CD4-positive, CD25-positive, alpha-beta regulatory T cell (primary cell): ENCODE measurements around the gene S100A13. TPM values are rescaled to one million over a fixed set of nuclear protein-coding genes. Genes with fewer than 3 reads are reported as not detected.
A peak's percentile ranks its signal among the peaks of the same experiment; 100 is the strongest.

Experiments
- ATAC-seq, 2 donors: fragments of 150-1000 bp; cut with Tn5 transposase; one replicate each; pipeline ENCODE4 v1.10.0; 2021; ENCODE audit warnings: low read depth in 2 of 2, moderate number of reproducible peaks in 2 of 2, moderate library complexity in 1 of 2
- DNase-seq, 3 donors: peaks; one replicate each; pipeline versions ENCODE4 v3.0.0 to v3.0.0-alpha.2; 2012 to 2022; ENCODE audit warnings: mixed read lengths in 1 of 3
- H3K27ac ChIP-seq: one replicate; pipeline ENCODE4 v1.7.0; 2013; ENCODE audit warnings: mild to moderate bottlenecking, low read length; ENCODE audit not compliant: insufficient read depth, poor library complexity, severe bottlenecking
- H3K27me3 ChIP-seq: one replicate; pipeline ENCODE4 v1.7.0; 2013; ENCODE audit warnings: low read length; ENCODE audit not compliant: control insufficient read depth, insufficient read depth
- H3K36me3 ChIP-seq: one replicate; pipeline ENCODE4 v1.7.0; 2013; ENCODE audit warnings: mild to moderate bottlenecking, low read length, moderate library complexity; ENCODE audit not compliant: control insufficient read depth, insufficient read depth
- H3K4me1 ChIP-seq: 2 replicates; pipeline ENCODE4 v1.7.0; 2013; ENCODE audit warnings: mild to moderate bottlenecking, low read length; ENCODE audit not compliant: insufficient read depth, control insufficient read depth, poor library complexity, severe bottlenecking
- H3K4me3 ChIP-seq: one replicate; pipeline ENCODE4 v1.7.0; 2013; ENCODE audit warnings: low read depth, mild to moderate bottlenecking, low read length, moderate library complexity
- H3K9me3 ChIP-seq, 2 experiments: 1 replicate in 1 of 2; 2 replicates in 1 of 2; pipeline ENCODE4 v1.7.0; 2013; ENCODE audit warnings: low read length in 2 of 2, mild to moderate bottlenecking in 1 of 2, moderate library complexity in 1 of 2; ENCODE audit not compliant: control insufficient read depth in 2 of 2
- H3K27ac Mint-ChIP-seq, 3 donors: one replicate each; pipeline ENCODE4 v1.8.0; 2020 to 2022; ENCODE audit warnings: mild to moderate bottlenecking in 3 of 3, mixed read lengths in 3 of 3, moderate library complexity in 2 of 3
- H3K27me3 Mint-ChIP-seq: one replicate; pipeline ENCODE4 v1.8.0; 2022; ENCODE audit warnings: mild to moderate bottlenecking, mixed read lengths
- H3K36me3 Mint-ChIP-seq: one replicate; pipeline ENCODE4 v1.8.0; 2020; ENCODE audit warnings: mixed read lengths
- H3K4me1 Mint-ChIP-seq, 4 donors: one replicate each; pipeline ENCODE4 v1.8.0; 2020 to 2022; ENCODE audit warnings: mixed read lengths in 4 of 4, mild to moderate bottlenecking in 1 of 4
- H3K4me3 Mint-ChIP-seq, 4 donors: one replicate each; pipeline ENCODE4 v1.8.0; 2020 to 2022; ENCODE audit warnings: mild to moderate bottlenecking in 4 of 4, mixed read lengths in 4 of 4, moderate library complexity in 3 of 4
- H3K9me3 Mint-ChIP-seq, 7 donors: one replicate each; pipeline ENCODE4 v1.8.0; 2020 to 2022; ENCODE audit warnings: mixed read lengths in 7 of 7, mild to moderate bottlenecking in 3 of 7, moderate library complexity in 2 of 7
- polyA plus RNA-seq, 4 donors: library from polyadenylated mRNA; unstranded; fragments of 300-500 nt; fragmentation: Illumina TruSeq; gene quantifications; one replicate each; pipeline ENCODE4 v1.2.3, GENCODE V29; 2021
- total RNA-seq: library from RNA; stranded (reverse); gene quantifications from one replicate; pipeline ENCODE4 v1.2.3, GENCODE V29; 2022

The S100A13 gene
- total and polyA plus RNA-seq, 5 donors from 2014 or later: 0.41 to 6.4 (median 1.8) TPM

DNA sequence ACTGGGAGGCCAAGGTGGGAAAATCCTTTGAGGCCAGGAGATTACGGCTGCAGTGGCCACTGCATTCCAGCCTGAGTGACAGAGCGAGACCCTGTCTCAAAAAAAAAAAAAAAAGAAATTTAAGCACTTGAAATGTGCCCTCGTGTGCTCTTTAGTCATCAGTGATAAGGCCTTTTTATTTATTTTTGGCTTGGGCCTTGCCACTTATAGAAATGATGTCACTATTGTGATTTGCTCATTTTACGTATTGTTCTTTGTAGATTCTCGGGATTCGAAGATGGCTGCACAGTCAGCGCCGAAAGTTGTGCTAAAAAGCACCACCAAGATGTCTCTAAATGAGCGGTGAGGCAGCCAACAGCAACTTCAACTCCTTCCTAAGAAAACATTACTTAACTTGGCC, 9.0 kb upstream of the S100A13 start:
- Mint-ChIP-seq H3K27me3 (peaks cover 6% of the 10 kb centered on the region), H3K36me3 (peaks cover 21% of the 10 kb centered on the region), H3K27ac (peak overlapping the region in 2 of 3 donors; percentile 86 to 100), H3K4me1 (peaks cover 18 to 60% (median 38%) of the 10 kb centered on the region in 4 donors), H3K4me3 (peak overlapping the region; percentile 94 to 100 (median 98)), H3K9me3 (no peaks in the 10 kb centered on the region)
- Histone ChIP-seq H3K4me1 (peaks cover 19% of the 10 kb centered on the region), H3K4me3 (no peak overlapping the region), H3K9me3 (no peaks in the 10 kb centered on the region), H3K27me3 (no peaks in the 10 kb centered on the region), H3K36me3 (peaks cover 53% of the 10 kb centered on the region), H3K27ac (peak overlapping the region; percentile 100)
- ATAC-seq (no peak), DNase-seq (no peak)

DNA sequence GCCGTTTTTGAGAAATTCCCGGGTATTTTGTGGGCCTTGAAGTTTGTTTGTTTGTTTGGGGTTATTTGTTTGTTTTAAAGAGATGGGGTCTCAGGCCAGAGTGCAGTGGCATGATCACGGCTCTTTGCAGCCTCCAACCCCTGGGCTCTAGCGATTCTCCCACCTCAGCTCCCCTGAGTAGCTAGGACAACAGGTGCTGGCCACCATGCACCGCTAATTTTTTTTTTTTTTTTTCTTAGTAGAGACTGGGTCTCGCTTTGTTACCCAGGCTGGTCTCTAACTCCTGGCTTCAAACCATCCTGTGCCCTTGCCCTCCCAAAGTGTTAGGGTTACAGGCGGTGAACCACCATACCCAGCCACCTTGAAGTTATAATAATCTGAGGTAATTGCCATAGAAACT, 8.6 kb upstream of the S100A13 start:
- peaks cover 15 to 56% (median 36%) of the 10 kb centered on the region in 4 donors for H3K4me1 Mint-ChIP-seq
- no peaks in the 10 kb centered on the region for H3K9me3 Mint-ChIP-seq
- H3K27me3 ChIP-seq: no peaks in the 10 kb centered on the region
- DNase-seq (no peak), ATAC-seq (no peak)
- peak overlapping the region; percentile 47 for H3K4me3 ChIP-seq
- H3K4me1 ChIP-seq: peaks cover 19% of the 10 kb centered on the region
- peak overlapping the region; percentile 100 for H3K27ac ChIP-seq
- H3K27ac Mint-ChIP-seq: peak overlapping the region in 2 of 3 donors; percentile 86 to 100
- peaks cover 19% of the 10 kb centered on the region for H3K36me3 Mint-ChIP-seq
- peak overlapping the region; percentile 82 to 100 (median 97) for H3K4me3 Mint-ChIP-seq
- peaks cover 48% of the 10 kb centered on the region for H3K36me3 ChIP-seq
- no peaks in the 10 kb centered on the region for H3K9me3 ChIP-seq
- peaks cover 6% of the 10 kb centered on the region for H3K27me3 Mint-ChIP-seq

DNA sequence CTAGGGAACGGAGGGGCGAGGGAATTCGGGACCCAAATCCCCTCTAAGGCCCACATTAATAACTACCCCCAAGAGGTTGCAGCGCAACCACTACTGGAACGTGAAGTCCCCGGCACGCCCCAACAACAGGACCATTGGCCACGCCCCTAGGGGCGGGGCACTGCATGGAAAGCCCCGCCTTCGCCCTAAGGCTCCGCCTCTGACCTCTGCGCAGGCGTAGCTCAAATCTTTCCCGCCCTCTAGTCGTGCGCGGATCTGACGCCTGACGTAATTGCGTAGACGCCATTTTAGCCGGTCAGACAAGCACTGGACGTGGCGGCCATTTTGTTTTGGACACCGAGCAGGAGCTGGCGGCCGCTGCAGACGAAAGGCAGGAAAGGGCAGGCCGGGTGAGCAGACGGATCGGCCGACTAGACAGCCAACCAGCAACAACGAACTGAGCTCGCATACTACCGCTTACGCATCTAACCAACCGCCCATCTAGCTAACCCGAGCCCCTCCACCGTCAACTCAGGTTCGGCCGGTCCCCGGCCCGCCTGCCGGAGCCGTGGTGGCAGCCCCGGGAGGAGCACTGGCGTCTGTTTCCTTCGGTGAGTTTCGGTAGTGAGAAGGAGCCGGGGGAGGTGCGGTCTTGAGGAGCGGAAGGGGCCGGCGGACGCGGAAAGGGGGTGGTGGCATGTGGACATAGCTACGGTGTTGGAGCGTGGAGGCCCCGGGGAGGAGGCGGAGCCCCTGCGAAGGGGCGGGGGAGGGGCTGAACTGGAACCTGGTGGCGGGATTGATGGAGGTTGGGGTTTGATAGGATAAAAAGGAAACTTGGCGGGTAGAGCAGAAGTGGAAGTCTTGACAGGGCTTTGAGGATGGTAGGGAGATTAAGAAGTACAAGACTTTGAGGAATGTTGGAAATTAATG, 6.7 kb upstream of the S100A13 start, which contains the start of gene CHTOP:
TSS of gene CHTOP (plus strand) at position 313 of the 912 bp plus-strand sequence. CDS start 2,523 bp downstream, outside the sequence.
- Histone ChIP-seq H3K27me3 (no peaks in the 10 kb centered on the region), H3K4me1 (peaks cover 19% of the 10 kb centered on the region), H3K27ac (peak within 1 kb of the TSS; percentile 100), H3K9me3 (no peaks in the 10 kb centered on the region), H3K4me3 (peak within 1 kb of the TSS; percentile 95), H3K36me3 (peaks cover 31% of the 10 kb centered on the region)
- Mint-ChIP-seq H3K36me3 (peaks cover 19% of the 10 kb centered on the region), H3K27ac (peak within 1 kb of the TSS; percentile 100), H3K4me1 (peaks cover 15 to 50% (median 32%) of the 10 kb centered on the region in 4 donors), H3K9me3 (no peaks in the 10 kb centered on the region), H3K27me3 (peaks cover 6% of the 10 kb centered on the region), H3K4me3 (peak within 1 kb of the TSS; percentile 98 to 100 (median 100))
- ATAC-seq (peak; percentile 89 to 90), DNase-seq (peak; percentile 93 to 98 (median 97))

DNA sequence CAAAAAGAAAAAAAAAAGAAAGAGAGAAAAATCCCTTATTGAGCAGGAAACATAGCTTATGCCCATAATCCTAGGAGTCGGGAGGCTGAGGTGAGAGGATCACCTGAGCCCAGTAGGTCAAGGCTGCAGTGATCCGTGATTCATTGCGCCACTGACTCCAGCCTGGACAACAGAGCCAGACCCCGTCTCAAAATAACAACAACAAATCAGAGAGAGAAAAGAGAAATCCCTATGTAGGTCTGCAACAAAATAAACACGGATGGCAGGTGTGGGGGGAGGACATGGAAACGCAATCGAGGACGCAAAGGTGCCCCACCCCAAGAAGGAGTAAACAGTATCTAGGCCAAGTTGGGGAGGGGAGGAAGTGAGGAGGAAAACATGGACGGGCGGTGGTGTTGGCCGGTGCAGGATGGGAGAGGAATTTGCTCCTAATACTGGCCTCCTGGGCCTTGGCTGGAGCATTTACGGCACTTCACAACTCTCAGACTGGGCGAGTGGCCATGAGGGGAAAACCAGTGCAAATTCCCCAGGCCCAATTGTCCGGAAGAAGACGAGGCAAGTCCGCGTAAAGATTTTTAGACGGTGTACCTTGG, 6.0 kb upstream of the S100A13 start:
- Histone ChIP-seq H3K4me3 (peak overlapping the region; percentile 95), H3K27ac (peak overlapping the region; percentile 100), H3K4me1 (peaks cover 19% of the 10 kb centered on the region), H3K27me3 (no peaks in the 10 kb centered on the region), H3K36me3 (peaks cover 23% of the 10 kb centered on the region), H3K9me3 (no peaks in the 10 kb centered on the region)
- Mint-ChIP-seq H3K27ac (peak overlapping the region; percentile 100), H3K9me3 (no peaks in the 10 kb centered on the region), H3K4me1 (peaks cover 15 to 50% (median 30%) of the 10 kb centered on the region in 4 donors), H3K4me3 (peak overlapping the region; percentile 98 to 100 (median 100)), H3K36me3 (peaks cover 19% of the 10 kb centered on the region), H3K27me3 (peaks cover 6% of the 10 kb centered on the region)
- DNase-seq (no peak), ATAC-seq (no peak)

DNA sequence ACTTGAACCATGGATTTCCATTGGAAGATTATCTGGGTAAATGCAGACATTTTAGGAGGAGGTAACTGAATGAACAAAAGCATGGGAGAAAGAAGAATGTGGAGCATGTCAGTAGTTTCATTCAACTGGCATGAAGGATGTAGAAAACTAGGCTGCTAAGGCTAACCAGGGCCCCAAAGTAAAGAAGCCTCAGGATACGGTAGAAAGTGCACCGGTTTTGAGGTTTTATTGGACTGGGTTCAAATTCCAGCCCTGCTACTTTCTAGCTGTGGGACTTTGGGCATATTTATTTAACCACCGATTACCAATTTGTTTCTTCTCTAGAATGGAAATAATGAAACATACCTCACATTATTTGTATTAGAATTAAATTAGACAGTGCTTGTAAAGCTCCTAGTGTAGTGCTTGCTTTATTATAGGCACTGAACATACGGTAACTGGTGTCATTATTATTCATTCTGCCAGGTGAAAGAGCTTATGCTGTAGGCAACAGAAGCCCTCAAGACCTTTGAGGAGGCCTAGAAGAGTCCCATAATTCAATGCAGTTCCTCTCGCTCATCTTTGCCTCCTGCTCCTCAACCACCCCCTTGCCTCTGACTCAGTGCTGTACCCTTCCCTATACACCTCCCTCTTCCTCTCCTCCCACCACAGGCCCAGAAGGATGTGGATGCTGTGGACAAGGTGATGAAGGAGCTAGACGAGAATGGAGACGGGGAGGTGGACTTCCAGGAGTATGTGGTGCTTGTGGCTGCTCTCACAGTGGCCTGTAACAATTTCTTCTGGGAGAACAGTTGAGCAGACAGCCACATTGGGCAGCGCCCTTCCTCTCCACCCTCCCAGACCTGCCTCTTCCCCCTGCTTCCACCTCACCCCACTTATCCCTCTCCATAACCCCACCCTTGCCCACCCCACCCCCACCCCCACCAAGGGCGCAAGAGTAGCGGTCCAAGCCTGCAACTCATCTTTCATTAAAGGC, 4.0 kb upstream of the S100A13 start:
- ATAC-seq (no peak), DNase-seq (no peak)
- Histone ChIP-seq H3K4me3 (no peak overlapping the region), H3K27ac (no peak overlapping the region), H3K36me3 (peaks cover 6% of the 10 kb centered on the region), H3K9me3 (no peaks in the 10 kb centered on the region), H3K4me1 (peaks cover 13% of the 10 kb centered on the region), H3K27me3 (no peaks in the 10 kb centered on the region)
- Mint-ChIP-seq H3K4me1 (peaks cover 3 to 36% (median 16%) of the 10 kb centered on the region in 4 donors), H3K36me3 (peaks cover 7% of the 10 kb centered on the region), H3K27ac (peak overlapping the region; percentile 62 to 80 (median 79)), H3K27me3 (peaks cover 6% of the 10 kb centered on the region), H3K9me3 (no peaks in the 10 kb centered on the region), H3K4me3 (peak overlapping the region in 2 of 4 donors; percentile 27 to 80)

DNA sequence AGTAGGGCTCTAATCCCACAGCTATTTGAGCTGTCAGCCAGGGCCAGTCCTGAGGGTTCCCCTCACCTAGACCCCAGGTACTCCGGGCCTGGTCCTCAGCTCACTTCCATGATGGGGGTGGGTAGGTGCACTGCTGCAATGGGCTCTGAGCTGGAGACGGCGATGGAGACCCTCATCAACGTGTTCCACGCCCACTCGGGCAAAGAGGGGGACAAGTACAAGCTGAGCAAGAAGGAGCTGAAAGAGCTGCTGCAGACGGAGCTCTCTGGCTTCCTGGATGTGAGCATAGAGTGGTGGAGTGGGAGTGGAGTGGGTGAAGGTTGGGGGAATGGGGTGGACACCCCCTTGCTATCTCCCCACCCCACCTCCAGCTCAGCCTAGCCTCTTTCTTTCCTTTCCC, 3.1 kb upstream of the S100A13 start:
- peak overlapping the region in 1 of 3 donors; percentile 62 for H3K27ac Mint-ChIP-seq
- Histone ChIP-seq H3K27me3 (no peaks in the 10 kb centered on the region), H3K4me3 (no peak overlapping the region), H3K9me3 (no peaks in the 10 kb centered on the region), H3K27ac (no peak overlapping the region), H3K36me3 (no peaks in the 10 kb centered on the region), H3K4me1 (peaks cover 4% of the 10 kb centered on the region)
- H3K27me3 Mint-ChIP-seq: peaks cover 6% of the 10 kb centered on the region
- ATAC-seq (no peak), DNase-seq (no peak)
- H3K36me3 Mint-ChIP-seq: peaks cover 7% of the 10 kb centered on the region
- peaks cover 3 to 28% (median 12%) of the 10 kb centered on the region in 4 donors for H3K4me1 Mint-ChIP-seq
- H3K4me3 Mint-ChIP-seq: no peak overlapping the region
- no peaks in the 10 kb centered on the region for H3K9me3 Mint-ChIP-seq

DNA sequence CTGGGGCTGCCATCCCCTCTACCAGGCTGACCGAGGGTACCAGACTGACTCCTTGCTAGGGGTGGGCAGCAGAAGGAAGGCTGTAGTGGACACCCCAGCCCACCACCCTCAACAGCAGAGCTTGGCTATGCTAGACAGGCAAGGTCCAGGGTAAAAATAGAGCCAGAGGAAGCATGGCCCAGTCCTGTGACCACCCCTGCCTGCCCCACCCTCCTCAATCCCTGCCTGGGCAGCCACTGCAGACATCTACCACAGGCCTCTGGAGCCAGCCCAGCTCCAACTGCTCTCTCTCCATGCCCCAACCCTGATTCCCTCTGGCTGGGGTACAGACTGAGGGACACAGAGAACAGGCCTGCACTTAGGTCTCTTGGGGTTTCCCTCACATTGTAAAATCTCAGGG, 2.7 kb upstream of the S100A13 start:
- H3K27ac ChIP-seq: no peak overlapping the region
- no peak for ATAC-seq
- H3K9me3 ChIP-seq: no peaks in the 10 kb centered on the region
- no peaks in the 10 kb centered on the region for H3K36me3 ChIP-seq
- no peak overlapping the region for H3K4me3 ChIP-seq
- Mint-ChIP-seq H3K27ac (peak overlapping the region in 1 of 3 donors; percentile 62), H3K27me3 (peaks cover 6% of the 10 kb centered on the region), H3K4me3 (no peak overlapping the region), H3K4me1 (peaks cover 3 to 28% (median 10%) of the 10 kb centered on the region in 4 donors), H3K36me3 (peaks cover 7% of the 10 kb centered on the region), H3K9me3 (no peaks in the 10 kb centered on the region)
- no peak for DNase-seq
- no peaks in the 10 kb centered on the region for H3K27me3 ChIP-seq
- H3K4me1 ChIP-seq: no peaks in the 10 kb centered on the region
